GM19455 (cell line): ENCODE results near the gene KRTAP10-5.
"Not testable (repeated sequence)": the region's sequence is repeated elsewhere in the genome, so short reads cannot be mapped to it uniquely, and the experiment has no call there.

Experiments
- ATAC-seq: cut with Tn5 transposase; IDR thresholded peaks from one replicate; pipeline ENCODE4 v1.9.1; 2021; ENCODE audit not compliant: unreplicated experiment

KRTAP10-5 gene

DNA sequence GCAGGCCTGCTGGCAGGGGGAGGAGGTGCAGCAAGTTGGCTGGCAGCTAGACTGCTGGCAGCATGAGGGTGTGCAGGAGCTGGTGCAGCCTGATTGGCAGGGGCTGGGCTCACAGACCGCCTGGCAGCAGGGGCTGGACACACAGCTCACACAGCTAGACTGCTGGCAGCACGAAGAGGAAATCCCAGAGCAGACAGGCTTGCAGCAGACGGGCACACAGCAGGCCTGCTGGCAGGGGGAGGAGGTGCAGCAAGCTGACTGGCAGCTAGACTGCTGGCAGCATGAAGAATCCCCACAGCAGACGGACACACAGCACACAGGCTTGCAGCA is 11.4 kb upstream of the KRTAP10-5 start:
- not testable (repeated sequence) for ATAC-seq

DNA sequence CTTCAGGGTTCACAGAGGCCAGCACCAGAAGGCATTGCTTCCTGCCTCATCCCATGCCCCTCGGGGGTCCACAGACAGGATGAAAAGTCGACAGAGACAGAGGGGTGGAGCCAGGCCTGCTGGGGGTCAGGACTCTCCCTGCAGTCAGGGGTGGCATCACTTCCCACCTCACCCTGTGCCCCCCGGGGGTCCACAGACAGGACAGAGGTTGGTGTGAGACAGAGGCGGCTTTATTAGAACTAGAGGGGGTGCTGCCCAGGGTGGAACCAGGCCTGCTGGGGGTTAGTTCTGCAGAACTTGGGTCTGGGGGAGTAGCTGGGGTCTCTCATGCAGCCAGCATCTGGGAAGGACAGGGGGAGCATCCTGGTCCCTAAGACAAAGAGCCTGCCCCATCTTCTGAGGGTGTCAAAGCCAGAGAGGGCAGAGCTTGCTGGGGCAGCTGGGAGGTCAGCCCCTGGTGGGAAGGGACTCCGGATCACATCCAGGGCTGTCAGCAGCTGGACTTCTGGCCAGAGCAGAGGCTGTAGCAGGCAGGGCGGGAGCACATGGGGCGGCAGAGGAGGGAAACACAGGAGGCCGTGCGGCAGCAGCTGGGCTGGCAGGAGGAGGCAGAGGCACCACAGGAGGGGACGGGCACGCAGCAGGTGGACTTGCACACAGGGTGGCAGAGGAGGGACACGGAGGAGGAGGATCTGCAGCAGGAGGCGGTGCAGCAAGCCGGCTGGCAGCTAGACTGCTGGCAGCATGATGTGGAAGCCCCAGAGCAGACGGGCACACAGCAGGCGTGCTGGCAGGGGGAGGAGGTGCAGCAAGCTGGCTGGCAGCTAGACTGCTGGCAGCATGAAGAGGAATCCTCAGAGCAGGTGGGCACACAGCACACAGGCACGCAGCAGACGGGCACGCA is 10.7 kb upstream of the KRTAP10-5 start:
- ATAC-seq = not testable (repeated sequence)

DNA sequence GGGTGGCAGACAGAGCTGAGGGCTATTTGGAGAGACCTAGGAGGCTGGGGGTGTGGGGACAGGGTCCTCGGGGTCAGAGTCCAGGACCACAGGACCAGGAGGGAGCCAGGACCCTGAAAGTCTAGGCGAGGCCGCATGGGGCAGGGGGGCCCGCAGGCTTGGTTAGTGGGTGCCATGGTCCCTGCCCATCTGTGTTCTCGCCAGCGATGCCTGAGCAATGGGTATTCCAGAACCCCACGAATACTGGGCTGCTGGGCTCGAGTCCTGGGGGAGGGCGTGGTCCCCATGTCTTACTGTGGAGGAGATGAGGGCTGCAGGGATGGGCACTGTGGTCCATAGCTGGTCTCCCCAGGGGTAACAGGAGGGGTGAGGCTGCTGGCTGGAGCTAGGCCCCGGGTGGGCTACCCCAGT is 9.9 kb upstream of the KRTAP10-5 start:
- no peak for ATAC-seq

DNA sequence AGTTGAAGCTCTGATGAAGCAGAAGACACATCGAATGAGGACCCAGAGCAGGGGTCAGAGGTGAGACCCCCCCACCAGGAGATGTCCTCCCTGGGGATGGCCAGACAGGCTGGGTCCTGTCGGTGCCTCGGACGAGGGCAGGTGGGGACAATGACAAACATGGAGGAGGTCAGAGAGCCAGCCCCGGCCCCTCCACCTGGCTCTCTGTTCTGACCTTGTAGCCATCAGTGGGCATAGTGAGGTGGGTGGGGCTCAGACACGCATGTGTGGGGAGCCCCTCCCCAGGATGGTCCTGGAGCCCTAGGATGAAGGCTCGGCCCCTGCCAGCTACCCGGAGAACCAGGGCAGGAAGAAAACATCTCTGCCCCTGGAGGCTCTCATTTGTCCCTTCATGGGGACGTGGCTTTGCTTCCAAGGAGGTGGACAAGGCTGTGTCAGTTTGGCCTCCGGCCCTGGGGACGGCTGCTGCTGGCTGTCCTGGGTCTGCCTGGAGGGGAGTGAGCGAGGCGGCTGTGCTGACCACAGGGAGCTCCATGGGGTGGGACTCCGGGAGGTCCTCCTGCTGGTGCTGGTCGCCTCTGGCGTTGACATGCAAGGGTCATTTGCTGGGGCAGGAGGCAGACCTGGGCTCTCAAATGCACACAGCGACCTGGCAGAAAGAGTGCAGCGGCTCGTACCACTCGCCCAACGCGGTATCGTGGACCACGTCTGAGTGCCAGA is 9.3 kb upstream of the KRTAP10-5 start:
- ATAC-seq = no peak

DNA sequence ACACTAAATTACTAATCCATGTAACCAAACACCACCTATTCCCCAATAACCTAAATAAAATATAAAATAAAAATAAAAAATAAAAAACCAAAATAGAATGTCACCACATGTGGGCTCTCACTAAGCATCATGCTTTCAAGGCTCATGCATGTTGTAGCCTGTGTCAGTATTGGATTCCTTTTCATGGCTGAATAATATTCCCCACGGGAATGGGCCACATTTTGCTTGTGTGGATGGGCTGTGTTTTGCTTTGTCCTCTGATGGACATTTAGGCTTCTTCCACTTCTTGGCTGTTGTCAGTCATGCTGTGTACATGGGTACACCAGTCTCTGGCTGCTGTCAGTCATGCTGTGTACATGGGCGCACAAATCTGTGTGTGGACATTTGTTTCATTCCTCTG is 8.7 kb upstream of the KRTAP10-5 start:
- no peak for ATAC-seq

DNA sequence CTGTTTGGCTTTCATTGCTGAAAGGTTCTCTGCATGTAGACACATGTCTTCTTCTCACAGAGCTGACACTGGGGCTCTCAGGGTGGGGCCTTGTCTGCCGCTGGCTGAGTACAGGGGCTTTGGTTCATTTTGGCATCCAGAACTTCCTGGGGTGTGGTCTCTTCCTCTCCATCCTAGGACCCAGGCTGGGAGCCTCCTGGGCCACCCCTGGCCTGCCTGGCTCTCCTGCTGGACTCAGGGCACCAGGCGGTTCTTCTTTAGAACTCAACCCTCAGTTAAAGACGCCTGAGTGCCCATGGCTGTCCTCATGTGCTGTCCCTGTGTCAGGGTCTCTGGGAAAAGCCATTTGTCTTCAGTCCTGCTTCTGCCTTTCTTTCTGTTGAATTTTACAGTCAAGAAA is 5.5 kb upstream of the KRTAP10-5 start:
- ATAC-seq = no peak

DNA sequence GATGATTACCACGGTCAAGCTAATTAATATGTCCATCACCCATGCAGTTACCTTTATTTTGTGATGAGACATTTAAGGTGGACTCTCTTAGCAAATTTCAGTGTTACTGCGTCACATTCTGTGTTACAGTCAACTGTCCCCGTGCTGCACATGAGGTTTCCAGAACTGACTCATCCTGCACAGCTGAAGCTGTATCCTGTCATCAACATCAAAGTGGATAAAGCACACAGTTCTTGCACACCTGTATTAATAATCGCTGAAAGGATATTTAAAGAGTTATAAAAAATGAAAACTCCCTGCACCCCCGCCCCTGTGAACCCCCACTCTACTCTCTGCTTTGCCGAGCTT is 3.4 kb upstream of the KRTAP10-5 start:
- no peak for ATAC-seq

DNA sequence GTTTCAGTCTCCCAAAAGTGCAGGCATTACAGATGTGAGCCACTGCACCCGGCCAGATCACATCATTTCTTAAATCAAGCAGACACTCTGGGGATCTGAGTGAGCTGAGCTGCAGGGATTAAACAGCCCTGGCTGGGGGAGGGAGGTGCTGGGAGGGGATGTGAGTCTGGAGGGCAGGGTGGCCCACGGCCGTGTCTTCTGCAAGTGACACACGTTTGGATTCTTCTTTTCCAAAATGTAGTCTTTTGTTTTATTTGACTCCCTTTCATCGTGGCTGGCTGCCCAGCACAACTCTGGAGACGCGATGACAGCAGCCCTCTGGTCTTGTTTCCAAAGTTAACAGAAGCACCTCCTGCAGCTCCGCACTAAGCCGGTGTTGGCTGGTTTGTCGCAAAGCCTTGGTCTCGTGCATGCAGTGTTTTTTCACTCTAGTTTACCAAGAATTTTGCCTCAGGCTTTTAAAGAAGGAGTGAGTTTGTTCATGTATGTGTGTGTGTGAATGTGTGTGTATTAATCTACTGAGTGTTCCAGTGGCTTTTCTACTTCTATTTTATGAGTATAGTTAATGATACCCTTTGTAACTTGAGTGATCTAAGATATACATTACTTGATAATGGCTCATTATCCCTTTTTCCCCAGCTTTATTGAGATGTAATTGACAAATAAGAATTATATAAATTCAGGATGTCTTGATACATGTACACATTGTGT is 2.8 kb upstream of the KRTAP10-5 start:
- no peak for ATAC-seq

DNA sequence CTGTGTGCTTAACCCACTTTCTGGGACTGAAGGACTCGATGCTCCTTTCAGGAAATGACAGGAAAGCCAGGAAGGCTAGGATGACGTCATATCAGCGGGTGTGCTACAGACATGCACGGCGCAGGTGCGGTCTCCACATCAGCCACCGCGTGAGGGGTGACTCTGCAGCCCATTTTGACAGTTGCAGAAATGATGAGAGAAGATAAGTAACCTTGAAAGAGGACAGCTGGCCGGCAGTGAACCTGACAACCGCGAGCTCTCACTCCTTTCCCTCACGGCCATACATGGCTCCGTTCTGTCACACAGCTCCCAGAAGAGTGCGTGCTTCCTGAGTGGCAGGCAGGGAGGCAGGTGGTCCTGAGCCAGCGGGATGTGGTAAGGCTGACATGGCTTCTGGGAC is 1.7 kb upstream of the KRTAP10-5 start:
- ATAC-seq = no peak

DNA sequence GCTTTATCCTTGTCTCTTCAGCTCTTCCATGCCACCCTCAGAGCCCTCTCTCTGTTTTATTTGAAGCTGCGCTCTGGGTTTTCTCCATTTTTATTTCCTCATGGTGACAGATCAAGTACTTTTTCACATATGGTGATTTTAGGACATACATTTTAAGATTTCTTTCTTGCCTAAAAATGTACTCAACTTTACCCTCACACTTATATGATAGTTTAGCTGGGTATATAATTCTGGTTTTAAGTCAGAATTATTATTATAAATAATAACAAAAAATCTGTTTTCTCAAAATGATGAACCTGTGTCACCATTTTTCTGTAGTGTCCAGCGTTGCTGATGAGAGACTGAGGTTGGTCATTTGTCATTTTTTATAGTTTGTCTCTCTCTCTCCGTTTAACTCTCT is 754 bp upstream of the KRTAP10-5 start:
- no peak for ATAC-seq

DNA sequence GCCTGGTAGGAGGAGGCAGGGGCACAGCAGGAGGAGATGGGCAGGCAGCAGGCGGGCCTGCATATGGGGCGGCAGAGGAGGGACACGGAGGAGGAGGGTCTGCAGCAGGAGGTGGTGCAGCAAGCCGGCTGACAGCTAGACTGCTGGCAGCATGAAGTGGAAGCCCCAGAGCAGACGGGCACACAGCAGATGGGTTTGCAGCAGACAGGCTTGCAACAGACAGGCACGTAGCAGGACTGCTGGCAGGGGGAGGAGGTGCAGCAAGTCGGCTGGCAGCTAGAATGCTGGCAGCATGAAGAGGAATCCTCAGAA is 615 bp downstream of the KRTAP10-5 start:
- no peak for ATAC-seq

DNA sequence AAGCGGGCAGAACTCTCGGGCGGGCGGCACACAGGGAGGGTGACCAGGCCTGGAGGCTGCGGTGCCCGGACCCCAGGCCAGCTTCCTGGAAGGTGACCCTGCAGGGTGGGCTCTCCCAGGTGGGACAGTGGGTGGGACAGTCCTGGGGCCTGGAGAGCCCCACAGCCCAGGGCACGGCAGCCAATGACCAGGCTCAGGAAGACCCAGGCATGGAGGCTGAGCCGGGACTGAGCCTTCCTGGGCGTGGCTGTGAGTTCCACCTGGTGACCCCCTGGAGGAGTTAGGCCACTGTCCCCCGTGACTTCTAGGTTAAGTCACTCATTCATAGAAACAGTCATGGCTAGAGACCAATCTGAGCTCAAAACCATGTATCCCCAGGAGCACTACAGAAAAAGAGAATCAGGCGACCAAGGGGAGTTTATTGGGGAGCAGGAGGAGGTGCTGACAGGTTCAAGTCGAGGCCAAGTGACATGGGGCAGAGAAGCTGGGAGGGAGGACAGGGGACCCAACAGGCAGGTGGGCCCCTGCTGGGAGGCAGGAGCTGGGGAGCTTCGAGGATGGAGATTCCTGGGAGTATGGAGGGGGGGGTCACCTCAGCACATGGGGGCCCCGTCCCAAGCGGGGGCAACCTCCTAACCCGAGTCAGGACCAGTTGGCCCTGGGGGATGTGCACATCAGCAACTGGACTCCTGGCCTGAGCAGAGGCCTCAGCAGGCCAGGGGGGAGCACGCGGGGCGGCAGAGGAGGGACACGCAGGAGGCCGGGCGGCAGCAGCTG is 1.2 kb downstream of the KRTAP10-5 start:
- no peak for ATAC-seq

DNA sequence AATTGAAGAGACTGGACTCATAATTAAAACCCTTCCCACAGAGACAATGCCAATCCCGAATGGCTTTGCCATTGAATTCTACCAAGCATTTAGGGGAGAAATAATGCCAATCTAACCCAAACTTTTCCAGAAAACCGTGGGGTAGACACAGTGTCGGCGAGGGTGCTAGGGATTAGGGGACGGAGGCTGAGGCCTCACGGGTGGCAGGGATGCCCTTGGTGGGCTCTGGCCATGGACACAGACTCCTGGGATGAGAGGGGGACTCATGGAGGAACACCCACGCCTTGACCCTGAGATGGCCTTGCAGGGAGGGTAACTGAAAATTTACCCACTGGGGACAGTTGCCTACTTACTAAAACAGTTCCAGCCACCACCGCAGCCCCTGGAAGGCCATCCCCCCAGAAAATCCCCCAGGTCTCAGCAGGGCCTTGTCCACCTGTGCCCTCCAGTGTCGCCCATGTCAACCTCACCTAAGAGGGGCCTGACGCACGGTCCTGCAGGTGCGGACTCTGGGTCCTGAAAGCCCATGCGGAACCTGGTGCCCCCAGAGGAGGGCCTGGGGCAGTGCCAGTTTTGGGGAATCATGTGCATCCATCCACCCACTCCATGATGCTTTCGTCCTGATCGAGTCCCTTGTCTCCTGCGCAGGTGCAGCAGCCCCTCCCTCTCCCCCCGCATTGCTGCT is 1.9 kb downstream of the KRTAP10-5 start:
- no peak for ATAC-seq

DNA sequence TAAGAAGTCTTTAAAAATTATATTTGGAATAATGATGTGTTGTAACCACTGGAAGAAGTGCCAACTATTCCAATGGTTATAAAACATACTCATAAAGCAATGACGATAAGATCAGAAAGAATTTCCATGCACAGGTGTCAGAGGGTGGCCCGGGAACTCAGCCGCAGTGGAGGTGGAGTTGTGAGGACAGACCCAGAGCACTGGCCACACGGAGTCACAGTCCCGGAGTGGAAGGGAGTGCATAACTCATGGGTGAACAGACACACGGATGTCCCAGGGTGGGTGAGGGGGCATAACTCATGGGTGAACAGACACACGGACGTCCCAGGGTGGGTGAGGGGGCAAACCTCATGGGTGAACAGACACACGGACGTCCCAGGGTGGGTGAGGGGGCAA is 4.4 kb downstream of the KRTAP10-5 start:
- no peak for ATAC-seq

DNA sequence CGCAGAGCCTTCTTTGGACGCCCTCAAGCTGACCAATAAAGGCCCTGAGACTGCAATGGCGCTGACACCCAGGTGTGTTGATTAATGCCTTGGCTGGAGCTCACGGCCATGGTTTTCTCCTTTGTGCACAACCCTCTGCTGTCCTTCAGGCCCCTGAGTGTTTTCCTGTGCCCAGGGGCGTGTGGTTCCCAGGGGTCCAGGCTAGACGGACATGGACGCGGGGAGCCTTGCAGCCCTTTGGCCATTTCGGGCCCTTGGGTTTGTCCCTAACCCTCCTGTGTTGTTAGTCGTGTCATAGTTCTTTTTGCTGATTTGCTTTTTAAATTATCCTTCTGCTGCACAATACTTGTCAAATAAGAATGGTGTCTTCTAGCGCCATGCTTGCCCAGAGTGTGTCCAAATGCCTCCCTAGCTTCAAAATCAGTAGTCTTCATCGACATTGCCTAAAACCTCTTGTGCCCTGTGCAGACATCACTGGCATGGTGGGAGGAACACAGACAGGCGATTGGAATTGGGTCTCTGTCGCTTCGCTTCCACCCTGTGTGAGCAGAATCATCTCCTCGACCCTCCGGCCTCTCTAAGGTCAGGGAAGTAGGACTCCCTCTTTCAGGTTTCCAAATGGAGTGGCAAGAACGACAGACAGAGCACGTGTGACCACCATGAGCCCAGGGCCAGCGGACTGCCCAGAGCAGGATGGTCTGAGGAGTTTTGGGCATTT is 4.9 kb downstream of the KRTAP10-5 start:
- no peak for ATAC-seq

DNA sequence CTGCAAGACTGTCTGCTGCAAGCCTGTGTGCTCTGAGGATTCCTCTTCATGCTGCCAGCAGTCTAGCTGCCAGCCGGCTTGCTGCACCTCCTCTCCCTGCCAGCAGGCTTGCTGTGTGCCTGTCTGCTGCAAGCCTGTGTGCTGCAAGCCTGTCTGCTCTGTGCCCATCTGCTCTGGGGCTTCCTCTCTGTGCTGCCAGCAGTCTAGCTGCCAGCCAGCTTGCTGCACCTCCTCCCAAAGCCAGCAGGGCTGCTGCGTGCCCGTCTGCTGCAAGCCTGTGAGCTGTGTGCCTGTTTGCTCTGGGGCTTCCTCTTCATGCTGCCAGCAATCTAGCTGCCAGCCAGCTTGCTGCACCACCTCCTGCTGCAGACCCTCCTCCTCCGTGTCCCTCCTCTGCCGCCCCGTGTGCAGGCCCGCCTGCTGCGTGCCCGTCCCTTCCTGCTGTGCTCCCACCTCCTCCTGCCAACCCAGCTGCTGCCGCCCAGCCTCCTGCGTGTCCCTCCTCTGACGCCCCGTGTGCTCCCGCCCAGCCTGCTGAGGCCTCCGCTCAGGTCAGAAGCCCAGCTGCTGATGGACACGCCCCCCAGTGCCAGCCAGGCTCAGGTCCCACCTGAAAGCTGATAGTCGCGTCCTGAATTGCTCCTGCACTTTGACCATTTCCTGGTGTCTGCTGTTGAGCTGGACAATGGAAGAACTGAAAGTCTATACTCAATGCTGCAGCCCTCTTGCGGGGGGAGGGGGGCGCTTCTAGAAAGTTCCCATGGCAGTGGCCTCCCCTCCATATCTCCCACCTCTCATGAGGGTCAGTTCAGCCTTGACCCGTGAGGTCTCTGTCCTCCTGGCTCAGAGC is 5.7 kb downstream of the KRTAP10-5 start:
- ATAC-seq = no peak

DNA sequence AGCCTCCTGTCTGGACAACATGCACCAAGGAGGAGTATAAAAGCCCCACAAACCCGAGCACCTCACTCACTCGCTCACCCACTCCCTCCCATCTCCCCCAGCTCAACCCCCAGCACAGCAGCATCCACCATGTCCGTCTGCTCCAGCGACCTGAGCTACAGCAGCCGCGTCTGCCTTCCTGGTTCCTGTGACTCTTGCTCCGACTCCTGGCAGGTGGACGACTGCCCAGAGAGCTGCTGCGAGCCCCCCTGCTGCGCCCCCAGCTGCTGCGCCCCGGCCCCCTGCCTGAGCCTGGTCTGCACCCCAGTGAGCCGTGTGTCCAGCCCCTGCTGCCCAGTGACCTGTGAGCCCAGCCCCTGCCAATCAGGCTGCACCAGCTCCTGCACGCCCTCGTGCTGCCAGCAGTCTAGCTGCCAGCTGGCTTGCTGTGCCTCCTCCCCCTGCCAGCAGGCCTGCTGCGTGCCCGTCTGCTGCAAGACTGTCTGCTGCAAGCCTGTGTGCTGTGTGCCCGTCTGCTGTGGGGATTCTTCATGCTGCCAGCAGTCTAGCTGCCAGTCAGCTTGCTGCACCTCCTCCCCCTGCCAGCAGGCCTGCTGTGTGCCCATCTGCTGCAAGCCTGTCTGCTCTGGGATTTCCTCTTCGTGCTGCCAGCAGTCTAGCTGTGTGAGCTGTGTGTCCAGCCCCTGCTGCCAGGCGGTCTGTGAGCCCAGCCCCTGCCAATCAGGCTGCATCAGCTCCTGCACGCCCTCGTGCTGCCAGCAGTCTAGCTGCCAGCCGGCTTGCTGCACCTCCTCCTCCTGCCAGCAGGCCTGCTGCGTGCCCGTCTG is 6.6 kb downstream of the KRTAP10-5 start, which contains the start of gene KRTAP10-4:
TSS of gene KRTAP10-4 (plus strand) at position 100 of the 827 bp plus-strand sequence. CDS start at position 130, 30 bp downstream.
- ATAC-seq = not testable (repeated sequence)

DNA sequence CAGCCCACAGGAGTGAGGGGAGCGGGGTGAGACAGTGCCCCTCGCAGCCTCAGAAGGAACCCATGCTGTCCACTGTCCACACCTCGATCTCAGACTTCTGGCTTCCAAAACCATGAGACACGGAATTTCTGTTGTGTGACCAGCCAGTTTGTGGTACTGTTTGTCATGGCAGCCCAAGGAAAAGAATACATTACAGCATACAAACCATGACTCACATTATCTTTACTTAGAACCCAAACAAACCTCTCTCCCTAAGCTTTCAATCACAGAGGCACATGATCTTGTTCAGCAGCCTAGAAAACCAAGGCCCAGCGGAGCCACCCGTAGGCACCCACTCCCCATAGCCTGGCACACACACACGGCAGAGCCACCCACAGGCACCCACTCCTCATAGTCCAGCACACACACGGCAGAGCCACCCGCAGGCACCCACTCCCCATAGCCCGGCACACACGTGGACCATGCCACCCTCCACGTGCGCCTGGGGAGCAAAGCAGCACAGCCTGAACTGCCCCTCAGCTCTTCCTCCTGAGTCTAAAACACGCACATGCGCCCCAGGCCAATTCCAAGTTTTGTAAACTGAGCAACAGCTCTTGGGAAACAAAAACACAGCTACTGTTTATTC is 7.3 kb downstream of the KRTAP10-5 start:
- no peak for ATAC-seq
